Measurements from ENCODE around the gene FSTL5.

FSTL5 gene

DNA sequence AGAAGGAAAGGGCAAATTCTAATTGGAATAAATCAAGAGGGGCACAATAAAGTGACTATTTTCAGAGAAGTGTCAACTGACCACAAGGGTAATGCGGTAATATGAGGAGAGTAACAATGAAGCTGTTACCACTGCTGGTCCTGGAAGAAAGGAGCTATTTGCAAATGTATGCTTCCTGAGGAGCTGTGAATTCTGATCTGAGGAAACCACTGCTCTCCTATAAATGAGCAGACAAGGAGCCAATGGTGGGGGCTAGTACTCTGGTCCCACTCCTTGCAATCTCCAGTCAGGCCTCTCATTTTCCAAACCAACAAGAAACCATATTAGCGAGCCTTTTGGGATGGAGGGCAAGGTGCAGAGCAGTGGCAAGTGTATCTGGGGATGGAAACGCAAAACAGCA, 770.2 kb downstream of the FSTL5 start:
- no peak for DNase-seq
- no peaks in the 10 kb centered on the region for H3K4me1 Mint-ChIP-seq
- TF ChIP-seq, protein P1, sequence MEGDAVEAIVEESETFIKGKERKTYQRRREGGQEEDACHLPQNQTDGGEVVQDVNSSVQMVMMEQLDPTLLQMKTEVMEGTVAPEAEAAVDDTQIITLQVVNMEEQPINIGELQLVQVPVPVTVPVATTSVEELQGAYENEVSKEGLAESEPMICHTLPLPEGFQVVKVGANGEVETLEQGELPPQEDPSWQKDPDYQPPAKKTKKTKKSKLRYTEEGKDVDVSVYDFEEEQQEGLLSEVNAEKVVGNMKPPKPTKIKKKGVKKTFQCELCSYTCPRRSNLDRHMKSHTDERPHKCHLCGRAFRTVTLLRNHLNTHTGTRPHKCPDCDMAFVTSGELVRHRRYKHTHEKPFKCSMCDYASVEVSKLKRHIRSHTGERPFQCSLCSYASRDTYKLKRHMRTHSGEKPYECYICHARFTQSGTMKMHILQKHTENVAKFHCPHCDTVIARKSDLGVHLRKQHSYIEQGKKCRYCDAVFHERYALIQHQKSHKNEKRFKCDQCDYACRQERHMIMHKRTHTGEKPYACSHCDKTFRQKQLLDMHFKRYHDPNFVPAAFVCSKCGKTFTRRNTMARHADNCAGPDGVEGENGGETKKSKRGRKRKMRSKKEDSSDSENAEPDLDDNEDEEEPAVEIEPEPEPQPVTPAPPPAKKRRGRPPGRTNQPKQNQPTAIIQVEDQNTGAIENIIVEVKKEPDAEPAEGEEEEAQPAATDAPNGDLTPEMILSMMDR (IDR thresholded peaks at IDR 0.05), result no peak
- H3K9me3 Mint-ChIP-seq, result no peaks in the 10 kb centered on the region
- no peak overlapping the region for H3K4me3 Mint-ChIP-seq
- no peaks in the 10 kb centered on the region for H3K27me3 Mint-ChIP-seq (ENCODE audit: low read depth, poor library complexity)
- H3K36me3 Mint-ChIP-seq (ENCODE audit: low read depth), result no peaks in the 10 kb centered on the region
- no peak overlapping the region for H3K27ac Mint-ChIP-seq

DNA sequence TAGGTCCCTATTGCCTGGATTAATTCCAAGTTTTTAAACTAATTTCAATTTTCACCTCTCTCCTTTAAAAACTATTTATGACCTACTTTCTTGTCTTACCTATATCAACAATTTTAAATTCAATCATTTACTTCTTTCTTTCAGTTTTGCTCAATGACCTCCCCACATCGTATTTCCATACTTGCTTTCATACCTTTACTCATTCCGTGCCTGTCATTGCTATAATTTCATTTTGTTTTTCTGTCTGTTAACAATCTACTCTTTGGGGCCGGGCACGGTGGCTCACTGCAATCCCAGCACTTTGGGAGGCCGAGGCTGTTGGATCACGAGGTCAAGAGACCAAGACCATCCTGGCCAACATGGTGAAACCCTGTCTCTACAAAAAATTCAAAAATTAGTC, 781.1 kb downstream of the FSTL5 start:
- Mint-ChIP-seq H3K4me1 (no peaks in the 10 kb centered on the region), H3K27ac (no peak overlapping the region), H3K36me3 (ENCODE audit: low read depth) (no peaks in the 10 kb centered on the region), H3K27me3 (ENCODE audit: low read depth, poor library complexity) (no peaks in the 10 kb centered on the region), H3K9me3 (no peaks in the 10 kb centered on the region), H3K4me3 (no peak overlapping the region)
- TF ChIP-seq, protein P1 (IDR thresholded peaks at IDR 0.05), result no peak
- no peak for DNase-seq

DNA sequence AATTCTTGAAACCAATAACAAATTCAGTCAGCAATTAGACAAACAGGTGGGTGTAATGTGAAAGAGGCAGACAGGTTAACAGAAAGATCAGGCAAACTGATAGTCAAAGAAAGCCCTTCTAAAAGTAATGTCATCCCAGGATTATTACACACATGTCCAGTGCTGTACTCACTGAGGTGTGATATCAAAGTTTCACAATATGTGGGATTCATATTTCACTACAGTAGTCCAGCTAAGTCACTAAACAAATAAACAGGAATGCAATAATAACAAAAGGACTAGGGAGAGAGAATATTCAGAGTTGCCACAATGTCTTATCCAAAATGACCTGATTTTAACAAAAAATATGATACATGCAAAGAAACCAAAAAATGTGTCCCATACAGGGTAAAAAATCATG, 787.5 kb downstream of the FSTL5 start:
- Mint-ChIP-seq H3K27ac (no peak overlapping the region), H3K36me3 (ENCODE audit: low read depth) (no peaks in the 10 kb centered on the region), H3K4me3 (no peak overlapping the region), H3K27me3 (ENCODE audit: low read depth, poor library complexity) (no peaks in the 10 kb centered on the region), H3K4me1 (no peaks in the 10 kb centered on the region), H3K9me3 (peaks cover 4% of the 10 kb centered on the region)
- no peak for DNase-seq
- TF ChIP-seq, protein P1 (IDR thresholded peaks at IDR 0.05), result no peak

DNA sequence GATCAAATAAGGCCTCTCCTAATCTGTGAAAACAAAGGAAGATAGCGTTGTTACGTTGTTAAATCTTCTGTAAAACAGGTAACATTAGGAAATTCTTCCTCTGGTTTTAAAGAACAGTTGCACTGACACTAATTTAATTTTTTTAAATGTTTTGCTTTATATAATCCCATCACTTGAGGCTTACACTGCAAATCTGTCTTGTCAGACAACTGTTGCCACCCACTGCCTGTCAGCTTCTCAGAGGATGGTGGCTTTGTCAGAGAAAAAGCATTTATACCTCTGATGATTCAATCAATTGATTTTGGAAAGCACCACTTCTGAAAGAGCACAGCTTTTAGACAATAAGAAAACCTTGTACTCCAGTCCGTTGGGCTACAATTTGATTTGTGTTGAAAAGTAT, 799.1 kb downstream of the FSTL5 start:
- no peaks in the 10 kb centered on the region for H3K27me3 Mint-ChIP-seq (ENCODE audit: low read depth, poor library complexity)
- no peaks in the 10 kb centered on the region for H3K9me3 Mint-ChIP-seq
- no peak for DNase-seq

DNA sequence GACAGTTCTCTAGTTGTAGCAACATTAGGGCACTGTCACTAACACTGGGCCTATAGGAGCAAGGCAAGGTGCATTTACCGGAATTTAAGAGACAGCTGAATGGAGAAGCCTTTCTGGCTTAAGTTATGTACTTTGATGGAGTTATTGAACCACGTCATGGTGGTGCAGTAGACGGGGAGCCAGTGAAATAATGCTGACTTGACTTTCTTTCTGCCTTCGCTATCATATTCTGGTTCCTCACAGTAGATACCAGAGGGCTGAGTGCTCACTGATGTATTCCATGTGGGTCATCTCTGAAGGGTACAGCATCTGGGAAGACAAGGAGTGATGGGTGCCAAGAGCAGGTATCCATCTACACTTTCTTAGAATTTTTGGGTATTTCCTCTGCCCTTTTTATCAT, 802.8 kb downstream of the FSTL5 start:
- Mint-ChIP-seq H3K4me3 (no peak overlapping the region), H3K36me3 (ENCODE audit: low read depth) (no peaks in the 10 kb centered on the region), H3K27me3 (ENCODE audit: low read depth, poor library complexity) (no peaks in the 10 kb centered on the region), H3K9me3 (no peaks in the 10 kb centered on the region), H3K27ac (no peak overlapping the region), H3K4me1 (no peaks in the 10 kb centered on the region)
- TF ChIP-seq, protein P1 (IDR thresholded peaks at IDR 0.05), result no peak
- no peak for DNase-seq

More for the DNA sequence above, 799.1 kb downstream of the FSTL5 start:
- H3K4me3 Mint-ChIP-seq, result no peak overlapping the region
- H3K36me3 Mint-ChIP-seq (ENCODE audit: low read depth), result no peaks in the 10 kb centered on the region
- H3K4me1 Mint-ChIP-seq, result no peaks in the 10 kb centered on the region
- no peak overlapping the region for H3K27ac Mint-ChIP-seq
- TF ChIP-seq, protein P1 (IDR thresholded peaks at IDR 0.05), result no peak

DNA sequence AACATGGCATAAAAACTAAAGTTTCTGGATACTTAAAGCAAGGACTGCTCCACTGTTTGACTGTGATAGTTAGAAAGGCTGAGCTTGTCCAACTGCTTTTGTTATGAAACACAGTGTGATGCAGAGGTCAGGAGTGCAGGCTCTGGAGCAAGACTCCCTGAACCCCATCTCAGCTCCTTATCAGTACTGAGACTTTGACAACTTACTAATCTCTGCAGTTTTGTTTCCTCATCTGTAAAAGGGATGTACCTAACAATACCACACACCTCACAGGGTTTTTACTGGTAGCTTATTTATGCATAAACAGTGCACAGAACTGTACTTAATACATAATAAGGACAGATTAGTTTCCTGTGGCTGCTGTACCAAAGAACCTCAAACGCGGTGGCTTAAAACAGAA, 804.3 kb downstream of the FSTL5 start:
- no peaks in the 10 kb centered on the region for H3K4me1 Mint-ChIP-seq
- no peaks in the 10 kb centered on the region for H3K36me3 Mint-ChIP-seq (ENCODE audit: low read depth)
- no peaks in the 10 kb centered on the region for H3K27me3 Mint-ChIP-seq (ENCODE audit: low read depth, poor library complexity)
- no peak overlapping the region for H3K27ac Mint-ChIP-seq
- no peak overlapping the region for H3K4me3 Mint-ChIP-seq
- TF ChIP-seq, protein P1 (IDR thresholded peaks at IDR 0.05), result no peak
- H3K9me3 Mint-ChIP-seq, result no peaks in the 10 kb centered on the region
- DNase-seq, result no peak
